Ovary (tissue), 9 donors: ENCODE measurements around the gene IL1RAPL1. TPM values are rescaled to one million over a fixed set of nuclear protein-coding genes. Genes with fewer than 3 reads are reported as not detected.

ENCODE experiments used
- DNase-seq, 5 donors: peaks; one replicate each; pipeline ENCODE4 v3.0.0-alpha.2; 2019 to 2020
- H3K27ac ChIP-seq, 2 donors: fragments of 200-600 bp; one replicate each; pipeline versions ENCODE4 v1.5.1 to v1.8.0; 2019 to 2022
- H3K27me3 ChIP-seq: fragments of 200-600 bp; one replicate; pipeline ENCODE4 v1.8.0; 2022
- H3K36me3 ChIP-seq: fragments of 200-600 bp; sonication (generic); one replicate; pipeline ENCODE4 v1.5.1; 2019
- H3K4me1 ChIP-seq: one replicate; pipeline ENCODE4 v1.8.1; 2013; ENCODE audit warnings: mild to moderate bottlenecking, moderate library complexity; ENCODE audit not compliant: insufficient read depth
- H3K4me3 ChIP-seq: fragments of 200-600 bp; sonication (generic); one replicate; pipeline ENCODE4 v1.5.1; 2017
- H3K9me3 ChIP-seq, 2 donors: fragments of 200-600 bp in 1 of 2; sonication (generic) in 1 of 2; one replicate each; pipeline versions ENCODE4 v1.5.1 to v1.8.1; 2013 to 2019; ENCODE audit warnings: mild to moderate bottlenecking in 1 of 2, moderate library complexity in 1 of 2
- CTCF ChIP-seq, 3 donors: fragments of 450-650 bp in 2 of 3; fragments of 200-600 bp in 1 of 3; IDR thresholded peaks; one replicate each; pipeline versions ENCODE4 v1.5.1 to v1.8.0; 2016 to 2022; ENCODE audit warnings: antibody characterized with exemption in 3 of 3, mild to moderate bottlenecking in 1 of 3
- EP300 ChIP-seq: sonication (generic); formaldehyde crosslinking; IDR thresholded peaks from one replicate; pipeline ENCODE4 v1.6.1; 2017; ENCODE audit warnings: antibody characterized with exemption
- POLR2A ChIP-seq: fragments of 450-650 bp; IDR thresholded peaks from one replicate; pipeline ENCODE4 v1.6.1; 2017; ENCODE audit warnings: antibody characterized with exemption, mild to moderate bottlenecking, moderate library complexity
- WGBS, 3 donors: extraction: QIAGEN DNeasy Blood & Tissue Kit in 1 of 3; methylation state at CpG; one replicate each; pipeline versions ENCODE4 v1.1.5 to v1.1.7; 2013 to 2017; 5-methylcytosine and 5-hydroxymethylcytosine counted together
- intact Hi-C, 4 donors: fragments of 100-400 bp; cut with DNase I; formaldehyde crosslinking; loops; one replicate each; pipeline versions ENCODE4 v1.11.0 to v1.15.1; 2022 to 2023
- polyA plus RNA-seq, 2 donors: library from polyadenylated mRNA; stranded (reverse); fragments of 200-250 nt in 1 of 2; fragments of 350-450 nt in 1 of 2; fragmentation: Illumina TruSeq in 1 of 2; extraction: RNeasy Lipid Tissue Mini Kit (QIAGEN cat#74804) in 1 of 2; gene quantifications; one replicate each; pipeline ENCODE4 v1.2.3, GENCODE V29; 2013 to 2014
- total RNA-seq, 7 donors: library from RNA; depleted of rRNA in 2 of 7; stranded (reverse); fragments of >200 nt in 2 of 7; fragmentation: NEBNext Ultra II Directional in 3 of 7; extraction: Animal tissue kit (Norgen Biotek cat#: 25700) in 3 of 7; gene quantifications; one replicate each; pipeline versions ENCODE4 v1.1.0 to v1.2.4, GENCODE V29; 2016 to 2023
- donor health status: DM: no; HTN: no; CAD: no; lungs with moderate emphysema.
- donor health status: DM: no; HTN: no; CAD: no.
- donor health status: Bipolar disorder and iron deficiency.
- donor health status: DM: yes; HTN: yes; CAD: no.
- donor health status: DM: no; HTN: no; CAD: no.
- donor health status: DM: yes; HTN: yes; CAD: no.

The IL1RAPL1 gene
- total and polyA plus RNA-seq, 9 donors, result 0.23 to 1.3 (median 0.61) TPM

GRCh38 chrX:29254515-29254914 lies 667.3 kb downstream of the IL1RAPL1 start:
- DNase-seq, result no peak
- Histone ChIP-seq H3K27me3 (no peaks in the 10 kb centered on the region), H3K9me3 (no peaks in the 10 kb centered on the region), H3K27ac (no peak overlapping the region), H3K4me1 (no peaks in the 10 kb centered on the region), H3K36me3 (no peaks in the 10 kb centered on the region), H3K4me3 (no peak overlapping the region)
- intact Hi-C loops, result no loop called here
- no peak for TF ChIP-seq POLR2A
- no peak for TF ChIP-seq CTCF (IDR thresholded peaks at IDR 0.05)
- no peak for TF ChIP-seq EP300
- WGBS, 3 donors, result 17 to 28% (median 26%) methylated on average over 1 of the region's 1 CpG

- Histone ChIP-seq H3K27me3 (no peaks in the 10 kb centered on the region), H3K9me3 (no peaks in the 10 kb centered on the region), H3K27ac (no peak overlapping the region), H3K36me3 (no peaks in the 10 kb centered on the region), H3K4me3 (no peak overlapping the region), H3K4me1 (no peaks in the 10 kb centered on the region)
- intact Hi-C loops, result no loop called here
- WGBS, 3 donors, result 18 to 24% (median 21%) methylated on average over 3 of the region's 3 CpGs
- TF ChIP-seq EP300 (no peak), CTCF (IDR thresholded peaks at IDR 0.05) (no peak), POLR2A (no peak)
- no peak for DNase-seq
Measured at GRCh38 chrX:29257521-29257920, 670.3 kb downstream of the IL1RAPL1 start.

- H3K27ac ChIP-seq, result no peak overlapping the region
- TF ChIP-seq CTCF (IDR thresholded peaks at IDR 0.05) (no peak), EP300 (no peak), POLR2A (no peak)
- no peaks in the 10 kb centered on the region for H3K36me3 ChIP-seq
- no peaks in the 10 kb centered on the region for H3K27me3 ChIP-seq
- no peaks in the 10 kb centered on the region for H3K9me3 ChIP-seq
- intact Hi-C loops, result no loop called here
- no peak for DNase-seq
- H3K4me1 ChIP-seq, result no peaks in the 10 kb centered on the region
- H3K4me3 ChIP-seq, result no peak overlapping the region
Measured at GRCh38 chrX:29269390-29269789, 682.1 kb downstream of the IL1RAPL1 start.

- H3K27me3 ChIP-seq, result no peaks in the 10 kb centered on the region
Measured at GRCh38 chrX:29274517-29274916, 687.3 kb downstream of the IL1RAPL1 start.

More at GRCh38 chrX:29274517-29274916, 687.3 kb downstream of the IL1RAPL1 start:
- DNase-seq, result no peak
- intact Hi-C loops, result no loop called here
- 26 to 56% (median 37%) methylated on average over 3 of the region's 3 CpGs for WGBS, 3 donors
- Histone ChIP-seq H3K27ac (no peak overlapping the region), H3K4me1 (no peaks in the 10 kb centered on the region), H3K4me3 (no peak overlapping the region), H3K36me3 (no peaks in the 10 kb centered on the region), H3K9me3 (no peaks in the 10 kb centered on the region)
- no peak for TF ChIP-seq CTCF (IDR thresholded peaks at IDR 0.05)
- no peak for TF ChIP-seq POLR2A
- TF ChIP-seq EP300, result no peak
